GM12873 (cell line): ENCODE measurements around the gene DNAH6.

ENCODE experiments used
- TF ChIP-seq, protein P1 (sequence below): IDR thresholded peaks from 2 replicates; pipeline ENCODE4 v1.5.1; 2012; ENCODE audit warnings: low read depth, mild to moderate bottlenecking, moderate library complexity, low read length, control low read depth; ENCODE audit not compliant: insufficient read depth; ENCODE audit errors: missing control alignments

The DNAH6 gene

GRCh38 chr2:84797271-84797670 is 281.0 kb downstream of the DNAH6 start:
- TF ChIP-seq, protein P1, sequence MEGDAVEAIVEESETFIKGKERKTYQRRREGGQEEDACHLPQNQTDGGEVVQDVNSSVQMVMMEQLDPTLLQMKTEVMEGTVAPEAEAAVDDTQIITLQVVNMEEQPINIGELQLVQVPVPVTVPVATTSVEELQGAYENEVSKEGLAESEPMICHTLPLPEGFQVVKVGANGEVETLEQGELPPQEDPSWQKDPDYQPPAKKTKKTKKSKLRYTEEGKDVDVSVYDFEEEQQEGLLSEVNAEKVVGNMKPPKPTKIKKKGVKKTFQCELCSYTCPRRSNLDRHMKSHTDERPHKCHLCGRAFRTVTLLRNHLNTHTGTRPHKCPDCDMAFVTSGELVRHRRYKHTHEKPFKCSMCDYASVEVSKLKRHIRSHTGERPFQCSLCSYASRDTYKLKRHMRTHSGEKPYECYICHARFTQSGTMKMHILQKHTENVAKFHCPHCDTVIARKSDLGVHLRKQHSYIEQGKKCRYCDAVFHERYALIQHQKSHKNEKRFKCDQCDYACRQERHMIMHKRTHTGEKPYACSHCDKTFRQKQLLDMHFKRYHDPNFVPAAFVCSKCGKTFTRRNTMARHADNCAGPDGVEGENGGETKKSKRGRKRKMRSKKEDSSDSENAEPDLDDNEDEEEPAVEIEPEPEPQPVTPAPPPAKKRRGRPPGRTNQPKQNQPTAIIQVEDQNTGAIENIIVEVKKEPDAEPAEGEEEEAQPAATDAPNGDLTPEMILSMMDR, result no peak

- TF ChIP-seq, protein P1, result no peak
Measured at GRCh38 chr2:84799772-84800171, 283.5 kb downstream of the DNAH6 start.

DNA sequence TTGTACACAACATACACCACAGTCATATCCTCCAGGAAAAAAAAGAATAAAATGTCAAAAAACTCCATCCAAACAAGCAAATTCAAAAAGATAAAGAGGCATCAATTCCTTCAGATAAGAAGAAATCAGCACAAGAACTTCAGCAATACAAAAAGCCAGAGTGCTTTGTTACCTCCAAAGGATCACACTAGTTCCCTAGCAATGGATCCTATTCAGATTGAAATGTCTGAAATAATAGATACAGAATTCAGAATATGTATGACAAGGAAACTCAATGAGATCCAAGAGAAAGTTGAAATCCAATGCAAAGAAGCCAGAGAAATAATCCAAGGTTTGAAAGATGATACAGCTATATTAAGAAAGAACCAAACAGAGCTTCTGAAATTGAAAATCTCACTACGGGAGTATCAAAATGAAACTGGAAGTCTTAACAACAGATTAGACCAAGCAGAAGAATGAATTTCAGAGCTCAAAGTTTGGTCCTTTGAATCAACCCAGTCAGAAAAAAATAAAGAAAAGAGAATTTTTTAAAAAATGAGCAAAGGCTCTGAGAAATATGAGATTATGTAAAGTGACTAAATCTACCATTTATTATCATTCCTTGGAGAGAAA is 284.0 kb downstream of the DNAH6 start:
- TF ChIP-seq, protein P1, result no peak

DNA sequence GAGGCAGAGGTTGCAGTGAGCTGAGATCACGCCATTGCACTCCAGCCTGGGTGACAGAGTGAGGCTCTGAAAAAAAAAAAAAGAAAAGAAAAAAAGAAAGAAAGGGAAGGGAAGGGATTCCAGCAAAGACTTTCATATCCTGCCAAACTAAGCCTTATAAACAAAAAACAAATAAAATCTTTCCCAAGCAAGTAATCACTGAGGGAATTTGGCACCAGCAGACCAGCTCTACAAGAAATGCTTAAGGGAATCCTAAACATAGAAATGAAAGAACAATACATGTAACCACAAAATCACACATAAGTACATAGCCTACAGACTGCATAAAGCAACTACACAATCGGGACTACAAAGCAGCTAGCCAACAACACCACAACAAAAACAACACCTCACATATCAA is 285.5 kb downstream of the DNAH6 start:
- TF ChIP-seq, protein P1, result no peak

DNA sequence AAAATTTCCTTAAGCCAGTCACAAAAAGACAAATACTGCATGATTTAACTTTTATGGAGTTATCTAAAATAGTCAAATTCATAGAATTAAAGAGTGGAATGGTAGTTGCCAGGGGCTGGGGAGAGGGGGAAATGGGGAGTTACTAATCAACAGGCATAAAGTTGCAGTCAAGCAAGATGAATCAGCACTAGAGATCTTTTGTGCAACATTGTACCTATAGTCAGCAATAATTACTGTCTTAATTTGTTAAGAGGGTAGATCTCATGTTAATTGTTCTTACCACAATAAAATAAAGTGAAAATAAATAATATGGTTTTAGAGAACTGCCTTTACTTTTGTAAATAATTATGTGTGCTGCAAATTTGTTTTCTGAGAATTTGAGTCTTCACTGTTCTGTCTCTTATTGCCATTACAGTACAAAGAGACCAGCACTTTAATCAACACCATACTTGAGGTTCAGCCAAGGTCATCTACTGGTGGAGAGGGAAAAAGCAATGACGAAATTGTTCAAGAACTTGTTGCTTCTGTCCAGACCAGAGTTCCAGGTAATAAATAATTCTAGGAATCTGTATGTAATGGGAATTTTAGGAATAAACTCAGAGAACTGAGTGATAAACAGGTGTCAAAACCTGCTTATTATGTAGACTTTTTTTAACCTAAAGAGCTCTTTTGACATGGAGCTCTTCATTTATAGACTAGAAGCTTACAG is 289.1 kb downstream of the DNAH6 start:
- TF ChIP-seq, protein P1, result no peak

DNA sequence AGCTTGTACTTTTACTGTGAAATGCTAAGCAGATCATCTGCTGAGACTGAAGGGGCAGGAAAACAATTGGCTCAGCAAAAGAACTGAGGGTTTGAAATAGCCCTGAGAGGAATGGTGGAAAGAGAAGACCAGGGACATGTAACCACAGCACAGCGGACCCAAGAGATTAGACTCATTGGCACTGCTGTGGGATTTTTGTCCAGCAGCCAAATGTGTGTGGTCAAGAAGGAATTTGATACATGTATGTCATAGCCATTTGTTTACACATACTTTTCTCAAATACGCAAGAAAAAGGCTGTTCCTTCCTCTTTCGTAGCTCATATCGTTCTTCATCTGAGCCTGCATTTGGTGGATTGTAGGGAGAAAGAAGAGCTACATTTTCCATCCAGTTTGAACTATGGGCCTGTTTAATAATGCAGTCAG is 290.8 kb downstream of the DNAH6 start:
- TF ChIP-seq, protein P1, result no peak

GRCh38 chr2:84808279-84808678 is 292.0 kb downstream of the DNAH6 start:
- TF ChIP-seq, protein P1, result no peak
